Activated CD8-positive, alpha-beta memory T cell treated with anti-CD3 and anti-CD28 coated beads for 36 hours (primary cell): Measurements from ENCODE around the gene CD2BP2. TPM values are rescaled to one million over a fixed set of nuclear protein-coding genes. Genes with fewer than 3 reads are reported as not detected.
"Not testable (repeated sequence)": the region's sequence is repeated elsewhere in the genome, so short reads cannot be mapped to it uniquely, and the experiment has no call there.

Experiments used
- CTCF ChIA-PET: fragments of 350-600 bp; sonication (Branson Sonifier 250); formaldehyde crosslinking; loops from one replicate; lab custom pipeline; 2021; ENCODE audit warnings: antibody characterized with exemption; lab: Charles Lee
- POLR2A ChIA-PET: fragments of 350-600 bp; sonication (Branson Sonifier 250); formaldehyde crosslinking; loops from one replicate; lab custom pipeline; 2021; ENCODE audit warnings: antibody characterized with exemption; lab: Charles Lee
- total RNA-seq, 2 experiments: library from RNA; stranded (reverse); gene quantifications; one replicate each; pipeline ENCODE4 v1.2.3, GENCODE V29; 2021

CD2BP2 gene
- total RNA-seq, 2 experiments from 2014 or later = 77.8 to 80.4 TPM

DNA sequence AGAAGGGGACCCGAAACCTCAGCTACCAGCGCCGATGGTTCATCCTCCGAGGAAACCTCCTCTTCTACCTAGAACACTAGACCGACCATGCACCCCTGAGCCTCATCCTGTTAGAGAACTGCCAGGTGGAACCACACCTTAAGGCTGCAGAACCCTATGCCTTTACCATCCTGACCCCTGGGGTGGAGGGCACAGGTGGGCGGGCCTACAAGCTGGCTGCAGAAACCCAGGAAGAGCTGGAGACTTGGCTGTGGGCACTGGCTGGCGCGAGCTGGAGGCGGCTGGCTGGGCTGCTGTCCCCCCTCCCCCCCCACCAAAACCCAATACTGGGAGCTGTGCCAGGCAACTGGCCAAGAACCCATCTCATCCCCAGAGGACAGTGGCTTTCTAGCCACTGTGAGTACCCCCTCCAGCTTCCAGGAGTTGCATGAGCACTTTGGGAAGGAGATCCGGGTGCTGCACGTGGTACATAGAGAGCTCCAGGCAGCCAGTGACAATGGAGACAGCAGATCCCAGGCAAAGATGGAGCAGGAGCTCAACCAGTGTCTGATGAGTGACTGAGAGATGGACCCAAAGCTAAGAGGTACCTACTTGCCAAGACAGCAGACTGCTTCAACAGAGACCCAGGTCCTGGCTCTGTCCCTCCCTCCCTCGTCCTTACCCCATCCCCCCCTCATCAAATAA, 1.4 kb upstream of the CD2BP2 start:
- ChIA-PET POLR2A (no interaction called here), CTCF (interaction anchor here (1.0 to 1.2 kb wide), 4 partner anchors 10 to 45 kb away, joined by 3 to 4 read pairs (median 3); no protein-coding TSS in a partner anchor)

DNA sequence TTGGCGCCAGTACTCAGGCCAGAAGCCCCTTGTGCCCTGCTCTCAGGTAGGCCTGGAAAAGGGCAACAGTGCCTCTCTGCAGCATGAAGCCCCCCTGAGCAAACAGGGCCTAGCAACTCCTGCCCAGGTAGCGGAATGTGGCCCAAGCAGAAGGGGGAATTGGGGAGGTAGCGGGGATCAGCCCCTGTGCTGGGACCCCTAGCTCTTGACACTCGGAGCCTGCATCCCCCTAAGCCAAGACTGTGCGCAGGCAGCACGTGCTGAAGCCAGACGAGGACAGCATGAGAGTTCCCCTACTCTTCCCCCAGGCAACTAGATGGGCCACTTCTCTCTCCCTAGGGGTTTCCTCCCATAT, 823 bp upstream of the CD2BP2 start:
- CTCF ChIA-PET = interaction anchor here (1.0 to 1.2 kb wide), 3 partner anchors 9 to 45 kb away, joined by 3 read pairs; no protein-coding TSS in a partner anchor
- POLR2A ChIA-PET = interaction anchor here (0.6 to 2.2 kb wide), 3 partner anchors 15 to 55 kb away, joined by 3 to 6 read pairs (median 4); partner anchors contain the start of gene TBC1D10B

DNA sequence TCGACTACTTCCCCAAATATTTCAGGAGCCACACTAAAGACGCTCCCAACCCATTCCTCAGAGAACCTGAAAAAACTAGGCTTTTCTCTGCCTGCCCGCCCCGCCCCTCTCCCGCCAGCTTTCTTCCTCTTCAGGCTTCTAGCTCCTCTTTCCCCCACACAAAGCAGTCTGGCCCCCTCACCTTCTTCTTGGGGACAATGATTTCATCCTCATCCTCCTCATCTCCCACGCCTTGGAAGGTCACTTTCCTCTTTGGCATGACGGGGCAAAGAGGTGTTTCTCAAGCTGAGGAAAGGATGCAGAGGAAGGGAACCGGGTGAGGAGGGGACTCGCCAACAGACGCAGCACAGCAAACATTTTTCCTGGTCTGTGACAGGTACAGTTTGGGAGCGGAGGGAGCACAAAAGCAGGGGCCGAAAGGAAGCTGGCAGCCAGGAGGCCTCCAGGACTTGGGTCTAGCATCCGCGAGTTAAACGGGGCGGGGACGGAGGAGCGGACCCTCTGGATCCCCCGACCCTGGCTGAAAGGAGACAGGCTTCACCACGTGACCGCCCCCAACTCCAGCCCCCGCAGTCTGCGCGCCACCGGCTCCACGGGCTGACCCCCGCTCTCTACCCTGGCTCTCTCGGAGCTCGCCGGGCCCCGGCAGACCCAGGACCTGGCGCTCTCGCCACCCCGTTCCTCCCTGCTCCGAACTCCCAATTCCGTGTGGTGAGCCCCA, 525 bp downstream of the CD2BP2 start:
- POLR2A ChIA-PET = interaction anchor here (0.9 to 2.2 kb wide), 5 partner anchors 14 to 53 kb away, joined by 3 to 7 read pairs (median 4); partner anchors contain the start of genes SEPTIN1, TBC1D10B and ZNF771
- CTCF ChIA-PET = interaction anchor here (1.4 kb wide), 1 partner anchor 19 kb away, joined by 5 read pairs; no protein-coding TSS in a partner anchor

DNA sequence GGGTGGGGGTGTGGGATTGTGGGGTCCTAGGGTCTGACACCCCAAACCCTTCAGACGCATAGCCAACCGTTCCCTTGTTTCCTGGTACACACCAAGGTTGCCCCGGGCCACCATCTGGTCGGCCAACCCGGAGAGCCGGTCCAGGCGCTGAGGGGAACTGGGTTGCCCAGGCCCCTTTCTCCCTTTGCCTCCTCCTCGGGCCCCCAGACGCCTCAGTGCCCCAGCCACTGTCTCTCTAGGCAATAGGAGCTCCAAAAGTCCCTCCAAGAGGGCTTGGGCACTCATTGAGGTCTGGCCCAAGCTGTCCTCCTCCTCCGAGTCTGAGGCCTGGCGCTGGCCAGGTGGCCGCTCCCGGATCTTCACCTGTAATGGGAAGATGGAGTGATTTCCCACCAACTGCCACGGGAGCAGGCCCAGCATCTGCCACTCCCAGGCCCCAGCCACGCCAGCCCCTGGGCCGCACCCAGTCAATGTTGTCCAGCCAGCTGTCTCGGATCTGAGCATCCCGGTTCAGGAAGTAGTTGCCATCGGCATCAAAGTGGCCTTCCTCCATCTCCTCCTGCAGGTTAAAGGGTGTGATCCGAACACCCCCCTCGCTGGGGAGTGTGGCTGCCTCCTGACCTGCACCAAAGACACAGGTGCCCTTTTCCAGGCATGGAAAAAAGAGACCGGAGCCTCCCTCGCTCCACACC, 1.5 kb downstream of the CD2BP2 start:
- ChIA-PET CTCF (interaction anchor here (1.4 kb wide), 1 partner anchor 18 kb away, joined by 5 read pairs; no protein-coding TSS in a partner anchor), POLR2A (interaction anchor here (1.5 to 2.2 kb wide), 2 partner anchors 15 to 17 kb away, joined by 6 to 7 read pairs; partner anchors contain the start of gene TBC1D10B)

DNA sequence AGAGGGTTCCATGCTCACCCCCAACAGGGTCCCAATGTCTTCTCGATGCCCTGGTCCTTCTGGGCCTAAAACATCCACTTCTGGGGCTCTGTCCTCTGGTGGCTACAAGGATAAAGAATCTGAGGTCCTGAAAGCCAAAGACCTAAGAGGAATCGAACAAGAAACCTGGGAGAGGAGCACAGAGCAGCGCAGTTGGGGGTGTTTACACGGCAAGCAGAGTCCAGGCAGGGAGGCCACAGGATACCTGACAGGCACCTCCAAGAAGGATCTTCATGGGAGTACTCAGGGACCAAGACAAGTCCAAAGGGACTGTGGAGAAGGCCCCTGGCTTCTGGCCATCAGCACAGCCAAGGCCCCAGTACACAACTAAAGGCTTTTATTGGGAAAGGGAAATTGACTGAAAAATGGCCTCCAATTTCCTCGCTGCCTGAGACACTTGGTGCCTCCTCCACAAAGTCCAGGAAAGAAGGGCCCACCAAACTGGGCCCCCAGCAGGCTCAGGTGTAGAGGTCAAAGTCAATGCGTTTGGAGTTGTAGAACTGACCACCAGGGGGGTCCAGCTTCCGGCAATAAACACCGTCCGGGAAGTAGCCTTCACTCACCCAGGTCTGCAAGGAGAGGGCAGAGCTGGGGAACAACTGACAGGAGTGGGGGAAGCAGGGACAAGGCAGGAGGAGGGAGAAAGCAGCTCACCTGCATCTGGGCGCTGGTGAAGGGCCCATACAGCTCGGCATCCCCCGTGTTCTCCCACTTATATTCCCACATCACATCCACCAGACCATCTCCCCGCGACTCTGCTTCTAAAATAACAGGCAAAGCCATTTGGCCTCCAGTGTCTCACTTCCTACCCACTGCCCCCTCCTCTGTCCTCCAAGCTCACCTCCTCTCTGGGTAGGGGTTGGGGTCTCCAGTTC, 2.4 kb downstream of the CD2BP2 start:
- CTCF ChIA-PET = no interaction called here

DNA sequence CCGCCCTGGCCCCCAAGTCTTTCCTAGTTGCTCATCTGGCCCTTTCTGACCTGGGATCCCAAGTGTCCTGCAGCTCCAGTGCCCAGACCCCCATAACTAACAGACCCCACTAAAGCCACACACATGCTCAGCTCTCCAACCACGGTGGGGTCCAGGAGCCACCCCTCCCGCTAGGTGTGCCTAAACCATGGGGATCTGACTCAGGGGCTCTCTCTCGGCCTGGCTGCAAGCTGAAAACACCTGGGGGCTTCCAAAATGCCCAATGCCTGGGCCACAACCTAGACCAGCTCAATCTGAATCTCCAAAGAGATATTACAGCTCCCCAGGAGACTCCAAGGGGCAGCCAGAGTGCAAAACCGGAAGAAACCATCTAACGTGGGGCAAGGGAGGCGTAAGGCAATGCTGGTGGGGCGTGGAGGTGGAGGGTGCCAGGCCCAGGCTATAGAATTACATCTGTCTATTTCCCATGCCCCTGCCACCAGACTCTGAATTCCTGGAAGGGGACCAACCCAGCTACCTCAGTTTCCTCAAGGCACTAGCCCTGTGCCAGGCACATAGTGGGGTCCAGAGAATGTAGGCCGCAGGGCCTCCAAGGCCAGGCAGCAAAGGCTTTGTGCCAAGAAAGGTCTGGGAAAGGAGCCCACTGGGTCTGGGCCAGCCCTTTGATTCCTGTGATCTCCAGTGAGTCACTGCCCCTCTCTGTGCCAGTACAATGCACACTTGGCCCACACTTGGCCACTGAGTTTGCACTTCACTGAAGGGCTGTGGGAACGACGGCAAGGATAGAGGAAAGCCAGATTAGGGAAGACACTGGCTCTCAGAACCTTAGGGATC, 3.3 kb downstream of the CD2BP2 start:
- CTCF ChIA-PET = interaction anchor here (0.7 to 1.2 kb wide), 2 partner anchors 58 to 610 kb away, joined by 3 read pairs; no protein-coding TSS in a partner anchor

More for the DNA sequence above, 2.4 kb downstream of the CD2BP2 start:
- POLR2A ChIA-PET = interaction anchor here (0.7 kb wide), 1 partner anchor 223 kb away, joined by 3 read pairs; no protein-coding TSS in a partner anchor

DNA sequence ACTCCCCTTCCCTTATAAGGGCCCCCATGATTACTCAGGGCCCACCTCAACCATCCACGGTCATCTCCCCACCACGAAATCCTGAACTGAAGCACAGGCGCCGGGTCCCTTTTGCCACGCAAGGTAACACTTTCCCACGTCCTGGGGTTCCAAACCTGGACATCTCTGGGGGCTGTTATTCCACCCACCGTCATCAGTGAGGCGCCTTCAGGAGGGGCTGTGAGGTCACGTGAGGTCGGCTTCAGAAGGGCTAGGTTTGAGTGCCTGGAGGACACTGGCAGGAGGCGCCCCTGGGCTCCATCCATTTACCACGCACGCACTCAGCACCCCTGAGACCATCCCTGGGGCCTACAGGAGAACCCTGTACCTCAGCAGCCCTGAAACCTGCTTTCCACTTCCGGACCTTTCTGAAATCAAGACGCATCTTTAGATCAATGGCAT, 4.1 kb downstream of the CD2BP2 start:
- CTCF ChIA-PET = interaction anchor here (0.7 to 1.2 kb wide), 2 partner anchors 59 to 610 kb away, joined by 3 read pairs; no protein-coding TSS in a partner anchor
- POLR2A ChIA-PET = no interaction called here

More for the DNA sequence above, 3.3 kb downstream of the CD2BP2 start:
- POLR2A ChIA-PET = no interaction called here

DNA sequence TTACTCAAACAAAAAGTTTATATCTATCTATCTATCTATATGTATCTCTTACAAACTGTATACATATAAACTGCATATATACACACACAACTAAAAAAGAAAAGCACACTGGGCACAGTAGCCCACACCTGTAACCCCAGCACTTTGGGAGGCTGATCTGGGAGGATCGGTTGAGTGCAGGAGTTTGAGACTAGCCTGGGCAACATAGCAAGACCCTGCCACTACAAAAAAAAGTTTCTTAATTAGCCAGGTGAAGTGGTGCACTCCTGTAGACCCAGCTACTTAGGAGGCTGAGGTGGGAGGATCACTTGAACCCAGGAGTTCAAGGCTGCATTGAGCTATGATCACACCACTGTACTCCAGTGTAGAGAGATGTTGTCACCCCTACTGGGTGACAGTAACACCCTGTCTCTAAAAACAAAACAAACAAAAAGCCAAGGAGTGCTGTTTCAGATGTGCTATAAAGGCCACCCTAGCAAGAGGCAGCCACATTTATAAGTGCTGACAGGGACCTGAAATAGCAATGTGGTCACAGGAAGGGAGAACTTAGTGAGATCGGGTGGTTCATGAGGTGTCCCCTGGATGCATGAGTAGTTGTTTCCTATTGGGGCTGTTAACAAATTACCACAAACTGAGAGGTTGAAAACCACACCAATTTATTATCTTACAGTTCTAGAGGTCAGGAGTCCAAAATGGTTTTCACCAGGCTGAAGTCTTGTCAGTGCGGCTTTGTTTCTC, 4.8 kb downstream of the CD2BP2 start:
- POLR2A ChIA-PET = no interaction called here
- CTCF ChIA-PET = interaction anchor here (0.6 to 1.2 kb wide), 2 partner anchors 16 to 59 kb away, joined by 3 read pairs; no protein-coding TSS in a partner anchor

DNA sequence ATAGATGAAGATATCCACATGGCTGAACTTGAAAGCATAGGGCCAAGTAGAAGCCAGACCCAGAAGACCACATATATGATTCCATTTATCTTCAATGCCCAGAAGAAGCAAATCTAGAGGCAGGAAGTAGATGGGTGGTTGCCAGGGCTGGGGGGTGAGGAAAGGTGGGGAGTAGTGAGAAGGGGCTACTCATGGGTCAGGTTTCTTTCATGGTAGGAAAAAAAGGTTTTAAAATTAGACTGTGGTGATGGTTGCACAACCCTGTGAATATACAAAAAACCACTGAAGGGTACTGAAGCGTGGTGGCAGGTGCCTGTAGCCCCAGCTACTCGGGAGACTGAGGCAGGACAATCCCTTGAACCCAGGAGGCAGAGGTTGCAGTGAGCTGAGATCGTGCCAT, 5.4 kb downstream of the CD2BP2 start:
- ChIA-PET POLR2A (no interaction called here), CTCF (interaction anchor here (0.6 kb wide), 1 partner anchor 15 kb away, joined by 3 read pairs; no protein-coding TSS in a partner anchor)

DNA sequence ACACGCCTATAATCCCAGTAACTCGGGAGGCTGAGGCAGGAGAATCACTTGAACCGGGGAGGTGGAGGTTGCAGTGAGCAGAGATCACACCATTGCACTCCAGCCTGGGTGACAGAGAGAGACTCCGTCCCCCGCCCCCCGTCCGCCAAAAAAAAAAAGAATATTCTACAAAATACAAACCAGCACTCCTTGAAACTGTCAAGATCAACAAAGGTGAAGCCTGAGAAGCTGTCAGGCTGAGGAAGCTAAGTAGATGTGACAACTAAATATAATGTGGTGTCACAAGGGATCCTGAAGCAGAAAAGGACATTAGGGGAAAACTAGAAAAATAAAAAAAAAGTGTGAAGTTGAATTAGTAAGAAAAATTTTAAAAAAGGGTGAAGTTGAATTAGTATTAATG, 6.2 kb downstream of the CD2BP2 start:
- POLR2A ChIA-PET = no interaction called here
- CTCF ChIA-PET = no interaction called here

DNA sequence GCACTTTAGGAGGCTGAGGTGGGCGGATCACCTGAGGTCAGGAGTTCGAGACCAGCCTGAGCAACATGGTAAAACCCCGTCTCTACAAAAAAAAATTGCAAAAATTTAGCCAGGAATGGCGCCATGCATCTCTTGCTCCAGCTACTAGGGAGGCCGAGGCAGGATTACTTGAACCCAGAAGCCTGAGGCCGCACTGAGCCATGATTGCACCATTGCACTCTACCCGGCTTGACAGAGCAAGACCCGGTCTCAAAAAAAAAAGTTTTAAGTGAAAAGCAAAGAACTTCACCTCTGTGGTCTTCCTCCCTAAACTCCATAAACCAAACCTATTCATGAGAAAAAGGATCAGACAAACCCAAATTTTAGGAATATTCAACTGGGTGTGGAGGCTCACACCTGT, 7.0 kb downstream of the CD2BP2 start:
- ChIA-PET POLR2A (no interaction called here), CTCF (no interaction called here)

DNA sequence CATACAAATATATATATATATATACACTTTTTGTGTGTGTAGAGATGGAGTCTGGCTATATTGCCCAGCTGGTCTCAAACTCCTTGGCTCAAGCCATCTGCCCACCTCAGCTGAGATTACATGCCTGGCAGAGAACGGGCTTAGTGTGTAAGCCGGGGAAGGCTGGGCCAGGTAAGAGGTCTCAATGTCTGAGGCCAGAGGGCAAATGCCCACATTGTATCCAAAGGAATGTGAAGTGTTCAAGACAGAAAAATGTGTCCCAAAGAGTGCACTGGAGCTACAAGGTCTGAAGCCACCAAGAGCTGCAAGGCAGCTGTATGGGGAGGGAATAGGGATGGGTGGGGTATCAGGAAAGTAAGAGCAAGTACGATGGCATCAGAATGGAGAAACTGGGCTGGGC, 8.8 kb downstream of the CD2BP2 start:
- ChIA-PET POLR2A (no interaction called here), CTCF (interaction anchor here (1.0 kb wide), 1 partner anchor 10 kb away, joined by 3 read pairs; no protein-coding TSS in a partner anchor)

DNA sequence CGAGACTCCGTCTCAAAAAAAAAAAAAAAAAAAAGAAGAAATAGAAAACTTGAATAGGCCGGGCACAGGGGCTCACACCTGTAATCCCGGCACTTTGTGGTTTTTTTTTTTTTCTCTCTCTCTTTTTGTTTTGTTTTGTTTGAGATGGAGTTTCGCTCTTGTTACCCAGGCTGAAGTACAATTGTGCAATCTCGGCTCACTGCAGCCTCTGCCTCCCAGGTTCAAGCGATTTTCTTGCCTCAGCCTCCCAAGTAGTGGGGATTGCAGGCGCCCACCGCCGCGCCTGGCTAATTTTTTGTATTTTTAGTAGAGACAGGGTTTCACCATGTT, 11.7 kb downstream of the CD2BP2 start:
- CTCF ChIA-PET = interaction anchor here (0.7 to 1.5 kb wide), 2 partner anchors 53 to 66 kb away, joined by 3 to 6 read pairs; no protein-coding TSS in a partner anchor

DNA sequence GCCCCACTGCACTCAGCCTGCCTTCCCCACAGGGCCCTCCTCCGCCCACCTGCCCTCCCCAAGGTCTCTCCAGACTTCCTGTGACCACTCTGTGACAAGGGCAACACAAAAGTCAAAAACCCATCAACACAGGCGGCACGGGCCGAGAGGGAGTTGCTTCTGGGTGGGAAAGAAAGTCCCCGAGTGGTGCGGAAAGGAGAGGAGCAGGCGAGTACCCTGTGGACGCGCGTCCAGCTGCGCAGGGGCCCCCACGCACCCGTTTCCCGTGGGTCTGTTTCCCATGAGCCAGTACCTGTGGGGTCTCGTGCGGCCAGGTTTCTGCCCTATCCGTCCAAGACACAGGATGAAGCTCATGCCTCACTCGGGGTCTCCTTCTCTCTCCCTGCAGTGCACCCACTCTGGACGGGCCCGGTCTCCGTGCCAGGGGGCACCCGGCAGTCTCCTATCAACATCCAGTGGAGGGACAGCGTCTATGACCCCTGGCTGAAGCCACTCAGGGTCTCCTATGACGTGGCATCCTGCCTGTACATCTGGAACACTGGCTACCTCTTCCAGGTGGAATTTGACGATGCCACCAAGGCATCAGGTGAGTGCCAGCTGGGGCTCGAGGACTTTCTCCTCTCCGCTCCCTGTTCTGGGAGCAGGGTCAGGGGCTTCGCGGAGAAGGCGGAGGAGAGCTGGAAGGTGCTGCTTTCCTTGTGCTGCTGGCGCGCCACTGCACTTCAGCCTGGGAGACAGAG, 12.2 kb downstream of the CD2BP2 start:
- POLR2A ChIA-PET = no interaction called here
- CTCF ChIA-PET = no interaction called here

More for the DNA sequence above, 11.7 kb downstream of the CD2BP2 start:
- POLR2A ChIA-PET = not testable (repeated sequence)

DNA sequence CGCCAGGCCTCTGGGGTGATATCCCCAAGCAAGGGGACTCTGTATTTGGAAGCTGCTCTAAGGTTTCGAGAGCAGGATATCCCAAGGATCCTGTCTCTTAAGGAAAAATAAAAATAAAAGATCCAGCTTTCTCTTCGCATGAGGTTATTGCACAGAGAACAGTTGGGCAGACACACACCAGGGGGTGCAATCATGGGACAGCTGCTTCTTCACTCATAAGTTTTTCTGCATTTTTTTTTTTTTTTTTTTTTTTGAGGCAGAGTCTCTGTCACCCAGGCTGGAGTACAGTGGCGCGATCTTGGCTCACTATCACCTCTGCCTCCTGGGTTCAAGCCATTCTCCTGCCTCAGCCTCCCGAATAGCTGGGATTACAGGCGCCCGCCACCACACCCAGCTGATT, 13.1 kb downstream of the CD2BP2 start:
- POLR2A ChIA-PET, CTCF ChIA-PET: not testable (repeated sequence)

DNA sequence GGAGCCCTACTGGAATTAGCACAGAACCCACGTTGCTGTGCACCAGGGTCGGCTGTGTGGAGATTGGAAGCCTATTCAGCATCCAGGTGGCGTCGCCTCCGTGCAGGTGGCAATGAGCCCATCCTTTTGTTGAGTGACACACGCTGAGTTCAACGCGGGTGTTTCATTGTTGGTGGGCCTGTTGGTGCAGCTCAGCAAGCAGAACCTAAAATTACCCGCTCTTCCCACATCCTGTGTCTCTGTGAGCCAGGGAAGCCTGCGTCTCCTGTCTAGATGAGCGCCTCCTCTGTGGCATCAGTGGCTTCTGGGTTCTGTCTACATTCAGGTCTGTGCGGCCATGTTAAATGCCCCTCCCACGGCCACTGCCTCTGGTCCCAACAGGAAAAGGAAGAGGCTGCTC, 14.5 kb downstream of the CD2BP2 start:
- CTCF ChIA-PET = no interaction called here
- POLR2A ChIA-PET = no interaction called here
